Activated CD8-positive, alpha-beta T cell treated with anti-CD3 and anti-CD28 coated beads for 36 hours (primary cell): ENCODE measurements around the gene KCND3. TPM values are rescaled to one million over a fixed set of nuclear protein-coding genes. Genes with fewer than 3 reads are reported as not detected.

ENCODE experiments used
- ATAC-seq: fragments of 200-7000 bp; cut with Tn5 transposase; one replicate; pipeline ENCODE4 v1.10.0; 2021; ENCODE audit warnings: mild to moderate bottlenecking, moderate library complexity
- CTCF ChIA-PET: fragments of 350-600 bp; sonication (Branson Sonifier 250); formaldehyde crosslinking; loops from one replicate; lab custom pipeline; 2021; ENCODE audit warnings: antibody characterized with exemption; lab: Charles Lee
- POLR2A ChIA-PET: fragments of 350-600 bp; sonication (Branson Sonifier 250); formaldehyde crosslinking; loops from one replicate; lab custom pipeline; 2021; ENCODE audit warnings: antibody characterized with exemption; lab: Charles Lee
- DNase-seq: peaks from one replicate; pipeline ENCODE4 v3.0.0-alpha.2; 2020
- H3K27ac Mint-ChIP-seq: one replicate; pipeline ENCODE4 v1.8.0; 2021; ENCODE audit warnings: mild to moderate bottlenecking, mixed read lengths
- H3K27me3 Mint-ChIP-seq: one replicate; pipeline ENCODE4 v1.8.0; 2021; ENCODE audit warnings: mixed read lengths
- H3K36me3 Mint-ChIP-seq: one replicate; pipeline ENCODE4 v1.8.0; 2021; ENCODE audit warnings: low read depth, mixed read lengths
- H3K4me1 Mint-ChIP-seq: one replicate; pipeline ENCODE4 v1.8.0; 2021; ENCODE audit warnings: low read depth, mixed read lengths
- H3K4me3 Mint-ChIP-seq: one replicate; pipeline ENCODE4 v1.8.0; 2021; ENCODE audit warnings: mild to moderate bottlenecking, moderate library complexity, mixed read lengths
- H3K9me3 Mint-ChIP-seq: one replicate; pipeline ENCODE4 v1.8.0; 2021; ENCODE audit warnings: mixed read lengths
- intact Hi-C: fragments of 100-400 bp; cut with micrococcal nuclease; formaldehyde crosslinking; loops from one replicate; pipeline ENCODE4 v1.10.0; 2022
- total RNA-seq, 2 experiments: library from RNA; stranded (reverse); gene quantifications; one replicate each; pipeline ENCODE4 v1.2.3, GENCODE V29; 2021
- TF ChIP-seq, protein P1 (sequence below): fragments of 200-600 bp; IDR thresholded peaks from one replicate; pipeline ENCODE4 v1.8.0; 2022; ENCODE audit warnings: antibody characterized with exemption, mild to moderate bottlenecking

Gene KCND3
- total RNA-seq, 2 experiments from 2014 or later, result not detected

DNA sequence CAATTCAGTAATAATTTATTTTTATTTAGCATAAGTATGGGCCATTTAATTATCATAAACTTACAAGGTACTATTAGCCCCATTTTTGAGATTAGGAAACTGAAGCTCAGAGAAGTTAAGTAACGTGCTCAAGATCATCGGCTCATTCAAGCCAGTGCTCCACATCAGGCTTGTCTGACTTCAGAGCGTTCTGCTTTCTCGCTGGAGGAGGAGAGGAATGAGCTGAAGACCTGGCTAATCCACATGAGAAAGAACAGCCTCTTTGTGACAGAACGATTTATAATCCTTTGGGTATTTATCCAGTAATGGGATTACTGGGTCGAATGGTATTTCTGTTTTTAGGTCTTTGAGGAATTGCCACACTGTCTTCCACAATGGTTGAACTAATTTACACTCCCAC lies 194.1 kb downstream of the KCND3 start:
- intact Hi-C loops, result no loop called here
- H3K4me3 Mint-ChIP-seq, result no peak overlapping the region
- no peaks in the 10 kb centered on the region for H3K36me3 Mint-ChIP-seq
- no peak for DNase-seq
- ChIA-PET CTCF (no interaction called here), POLR2A (no interaction called here)
- no peak overlapping the region for H3K27ac Mint-ChIP-seq
- TF ChIP-seq, protein P1, sequence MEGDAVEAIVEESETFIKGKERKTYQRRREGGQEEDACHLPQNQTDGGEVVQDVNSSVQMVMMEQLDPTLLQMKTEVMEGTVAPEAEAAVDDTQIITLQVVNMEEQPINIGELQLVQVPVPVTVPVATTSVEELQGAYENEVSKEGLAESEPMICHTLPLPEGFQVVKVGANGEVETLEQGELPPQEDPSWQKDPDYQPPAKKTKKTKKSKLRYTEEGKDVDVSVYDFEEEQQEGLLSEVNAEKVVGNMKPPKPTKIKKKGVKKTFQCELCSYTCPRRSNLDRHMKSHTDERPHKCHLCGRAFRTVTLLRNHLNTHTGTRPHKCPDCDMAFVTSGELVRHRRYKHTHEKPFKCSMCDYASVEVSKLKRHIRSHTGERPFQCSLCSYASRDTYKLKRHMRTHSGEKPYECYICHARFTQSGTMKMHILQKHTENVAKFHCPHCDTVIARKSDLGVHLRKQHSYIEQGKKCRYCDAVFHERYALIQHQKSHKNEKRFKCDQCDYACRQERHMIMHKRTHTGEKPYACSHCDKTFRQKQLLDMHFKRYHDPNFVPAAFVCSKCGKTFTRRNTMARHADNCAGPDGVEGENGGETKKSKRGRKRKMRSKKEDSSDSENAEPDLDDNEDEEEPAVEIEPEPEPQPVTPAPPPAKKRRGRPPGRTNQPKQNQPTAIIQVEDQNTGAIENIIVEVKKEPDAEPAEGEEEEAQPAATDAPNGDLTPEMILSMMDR, result no peak
- H3K4me1 Mint-ChIP-seq, result no peaks in the 10 kb centered on the region
- no peak for ATAC-seq
- H3K27me3 Mint-ChIP-seq, result peaks cover 7% of the 10 kb centered on the region
- H3K9me3 Mint-ChIP-seq, result no peaks in the 10 kb centered on the region

DNA sequence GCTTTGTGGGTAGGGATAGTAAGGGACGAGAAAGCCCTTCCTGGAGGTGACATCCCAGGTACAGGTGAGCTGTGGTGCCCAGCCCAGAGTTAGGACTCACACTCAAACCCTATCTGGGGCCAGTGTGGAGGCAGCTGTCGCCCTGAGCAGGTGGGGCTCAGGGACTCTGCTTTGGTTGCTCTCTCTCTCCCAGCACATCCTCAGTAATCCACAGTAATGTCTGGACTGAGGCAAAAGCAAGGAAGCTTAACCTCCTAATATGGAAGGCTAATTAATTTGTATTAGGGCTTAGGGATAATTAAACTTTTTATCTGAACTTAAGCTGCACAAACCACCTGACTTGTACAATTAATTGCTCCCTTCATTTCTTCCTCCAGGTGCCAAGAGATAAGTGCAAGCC lies 195.5 kb downstream of the KCND3 start:
- intact Hi-C loops, result no loop called here
- Mint-ChIP-seq H3K4me1 (no peaks in the 10 kb centered on the region), H3K4me3 (no peak overlapping the region), H3K9me3 (no peaks in the 10 kb centered on the region), H3K27ac (no peak overlapping the region), H3K27me3 (peaks cover 7% of the 10 kb centered on the region), H3K36me3 (no peaks in the 10 kb centered on the region)
- CTCF ChIA-PET, result no interaction called here
- DNase-seq (no peak), ATAC-seq (no peak)
- TF ChIP-seq, protein P1, result no peak
- POLR2A ChIA-PET, result no interaction called here

DNA sequence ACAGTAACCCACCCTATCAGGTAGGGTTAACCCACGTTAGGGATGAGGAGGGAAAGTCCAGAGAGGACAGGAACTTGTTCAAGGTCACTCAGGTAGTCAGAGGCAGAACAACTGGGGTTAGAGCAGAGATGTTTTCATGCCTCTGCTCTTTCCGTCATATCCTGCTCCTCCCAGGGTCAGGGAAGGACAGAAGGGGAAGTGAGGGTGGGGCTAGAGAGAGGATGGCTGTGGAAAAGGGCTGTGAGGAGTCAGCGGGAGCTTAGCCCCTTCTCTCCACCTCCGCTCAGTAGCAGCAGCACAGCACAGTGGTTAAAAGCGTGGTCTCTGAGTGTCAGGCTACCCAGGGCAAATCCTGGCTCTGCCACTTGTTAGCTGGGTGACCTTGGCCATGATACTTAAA lies 197.2 kb downstream of the KCND3 start:
- Mint-ChIP-seq H3K4me3 (no peak overlapping the region), H3K36me3 (no peaks in the 10 kb centered on the region), H3K9me3 (no peaks in the 10 kb centered on the region), H3K27ac (no peak overlapping the region), H3K4me1 (no peaks in the 10 kb centered on the region), H3K27me3 (peaks cover 7% of the 10 kb centered on the region)
- ChIA-PET CTCF (interaction anchor here (0.6 kb wide), 1 partner anchor 392 kb away, joined by 3 read pairs; no protein-coding TSS in a partner anchor), POLR2A (no interaction called here)
- DNase-seq, result no peak
- TF ChIP-seq, protein P1, result no peak
- intact Hi-C loops, result no loop called here
- no peak for ATAC-seq

DNA sequence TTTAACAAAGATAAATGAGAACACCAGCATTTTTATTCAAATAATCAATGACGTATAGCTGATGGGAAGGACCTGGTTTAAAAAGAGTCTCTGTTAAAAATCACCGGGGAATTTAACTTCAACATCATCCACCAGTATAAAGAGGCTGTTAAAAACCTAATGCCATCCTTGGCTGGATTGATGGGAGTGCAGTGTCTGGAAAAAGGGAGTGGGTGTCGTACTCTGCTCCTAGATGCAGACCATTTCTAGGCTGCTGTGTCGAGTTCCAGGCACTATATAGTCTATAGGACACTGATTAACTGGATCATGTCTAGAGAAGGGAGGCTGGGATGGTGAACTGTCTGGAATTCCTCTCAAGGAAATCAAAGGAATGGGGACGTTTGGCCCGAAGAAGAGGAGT lies 197.7 kb downstream of the KCND3 start:
- CTCF ChIA-PET, result interaction anchor here (0.6 to 1.0 kb wide), 2 partner anchors 9 to 392 kb away, joined by 3 read pairs; no protein-coding TSS in a partner anchor
- ATAC-seq, result no peak
- POLR2A ChIA-PET, result no interaction called here
- no peak for DNase-seq
- H3K27me3 Mint-ChIP-seq, result peaks cover 7% of the 10 kb centered on the region
- H3K36me3 Mint-ChIP-seq, result no peaks in the 10 kb centered on the region
- TF ChIP-seq, protein P1, result no peak
- H3K4me3 Mint-ChIP-seq, result no peak overlapping the region
- H3K9me3 Mint-ChIP-seq, result no peaks in the 10 kb centered on the region
- H3K4me1 Mint-ChIP-seq, result no peaks in the 10 kb centered on the region
- no peak overlapping the region for H3K27ac Mint-ChIP-seq
- intact Hi-C loops, result no loop called here

DNA sequence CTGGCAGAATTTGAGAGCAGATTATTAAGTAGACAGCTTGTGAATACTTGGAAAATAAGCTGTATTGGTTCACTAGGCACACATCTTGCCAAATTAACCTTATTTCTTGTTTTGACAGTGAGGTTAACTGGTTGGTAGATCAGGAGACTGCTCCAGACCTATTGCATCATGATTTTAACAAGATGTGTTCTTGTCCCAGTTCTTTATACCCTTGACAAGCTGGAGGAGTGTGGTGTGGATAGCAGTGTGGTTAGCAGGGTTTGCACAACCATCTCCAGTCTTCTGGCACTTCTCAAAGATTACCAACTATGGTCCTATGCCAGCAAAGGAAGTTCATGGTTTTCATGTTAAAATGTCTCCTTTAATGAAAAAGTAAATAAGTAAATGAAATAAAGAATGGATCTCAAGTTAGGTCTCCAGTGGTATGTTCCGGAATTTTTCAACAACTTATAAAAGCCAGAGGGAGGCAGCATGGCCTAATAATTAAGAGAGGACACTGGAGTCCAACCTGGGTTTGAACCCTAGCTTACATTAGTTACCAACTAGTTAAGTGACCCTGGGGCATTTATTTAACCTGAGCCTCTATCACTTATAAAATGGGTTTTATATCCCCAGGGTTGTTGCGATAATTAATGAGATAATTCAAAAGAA lies 199.7 kb downstream of the KCND3 start:
- TF ChIP-seq, protein P1, result no peak
- Mint-ChIP-seq H3K36me3 (no peaks in the 10 kb centered on the region), H3K27me3 (peaks cover 7% of the 10 kb centered on the region), H3K27ac (no peak overlapping the region), H3K4me3 (no peak overlapping the region), H3K4me1 (no peaks in the 10 kb centered on the region), H3K9me3 (no peaks in the 10 kb centered on the region)
- ChIA-PET POLR2A (interaction anchor here (0.7 kb wide), 1 partner anchor 17 kb away, joined by 3 read pairs; no protein-coding TSS in a partner anchor), CTCF (interaction anchor here (0.7 kb wide), 1 partner anchor 196 kb away, joined by 3 read pairs; no protein-coding TSS in a partner anchor)
- DNase-seq (no peak), ATAC-seq (no peak)
- intact Hi-C loops, result no loop called here
